GM19023 (cell line): ENCODE results near the gene CFAP97D1.

Source experiments
- ATAC-seq: cut with Tn5 transposase; IDR thresholded peaks from one replicate; pipeline ENCODE4 v1.9.1; 2021; ENCODE audit warnings: mild to moderate bottlenecking, moderate library complexity; ENCODE audit not compliant: unreplicated experiment

The CFAP97D1 gene

GRCh38 chr17:43823350-43824084, 43.3 kb downstream of the CFAP97D1 start:
- ATAC-seq, result no peak

GRCh38 chr17:43825567-43825966, 45.3 kb downstream of the CFAP97D1 start:
- ATAC-seq, result no peak

GRCh38 chr17:43826206-43826605, 46.0 kb downstream of the CFAP97D1 start:
- no peak for ATAC-seq

- no peak for ATAC-seq
These were observed 47.4 kb downstream of the CFAP97D1 start for GRCh38 chr17:43827596-43827995.

- no peak for ATAC-seq
These were observed 49.5 kb downstream of the CFAP97D1 start for GRCh38 chr17:43829738-43830137.

GRCh38 chr17:43830510-43831140, 50.4 kb downstream of the CFAP97D1 start:
- ATAC-seq, result no peak

GRCh38 chr17:43831633-43832032, 51.4 kb downstream of the CFAP97D1 start:
- ATAC-seq, result no peak

GRCh38 chr17:43832168-43832975, 52.1 kb downstream of the CFAP97D1 start:
- no peak for ATAC-seq

GRCh38 chr17:43832976-43833829, 53.0 kb downstream of the CFAP97D1 start, which contains the start of gene MPP3:
TSS of gene MPP3 (minus strand) at chr17:43833146. CDS start at chr17:43831906, 1,240 bp downstream.
- ATAC-seq, result no peak

- ATAC-seq, result no peak
These were observed 53.9 kb downstream of the CFAP97D1 start for GRCh38 chr17:43834106-43834505.
